NK-92 (cell line): ENCODE data around the gene MGST2.

Experiments
- DNase-seq: peaks from one replicate; lab custom pipeline; 2025; ENCODE audit not compliant: unreplicated experiment; lab: John Stamatoyannopoulos, UW

Gene MGST2

DNA sequence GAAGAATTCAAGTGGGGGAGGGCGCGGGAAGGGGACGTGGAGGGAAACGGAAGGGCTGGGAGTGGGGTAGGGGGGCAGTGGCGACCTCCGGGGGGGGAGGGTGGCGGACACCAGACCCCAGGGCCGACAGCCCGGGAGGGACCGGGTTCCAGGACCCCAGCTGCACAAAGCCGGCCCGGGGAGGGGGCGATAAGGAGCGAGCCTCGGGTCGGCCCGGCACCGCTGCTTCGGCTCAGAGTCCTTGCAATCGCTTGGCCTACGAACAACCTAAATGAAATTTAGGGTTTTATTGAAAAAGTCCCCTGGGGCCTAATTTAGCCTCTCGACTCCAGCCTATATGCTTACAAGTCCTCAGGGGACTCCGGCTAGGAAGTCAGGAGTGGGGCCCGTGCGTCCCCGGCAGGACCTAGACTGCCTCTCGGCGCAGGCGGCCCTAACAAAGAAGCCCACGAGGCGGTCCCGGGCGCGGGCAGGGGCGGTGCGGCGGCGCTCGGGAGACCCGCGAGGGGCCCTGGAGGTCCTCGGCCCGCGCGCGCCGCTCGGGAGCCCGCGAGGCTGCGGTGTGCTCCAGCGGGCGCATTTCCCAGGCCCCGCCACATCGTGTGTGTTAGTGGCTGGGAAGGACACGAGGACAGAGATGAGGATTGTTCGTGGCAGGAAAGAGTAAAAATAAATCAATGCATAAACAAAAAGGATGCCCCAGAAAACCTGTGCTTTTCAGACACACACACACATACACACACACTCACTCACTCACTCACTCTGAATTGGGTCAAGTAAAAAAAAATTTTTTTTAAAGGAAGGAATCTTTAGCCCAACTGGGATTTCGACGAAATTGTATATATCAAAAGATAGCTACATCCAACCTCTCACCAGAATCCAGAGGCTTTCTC is 70.0 kb downstream of the MGST2 start:
- no peak for DNase-seq

DNA sequence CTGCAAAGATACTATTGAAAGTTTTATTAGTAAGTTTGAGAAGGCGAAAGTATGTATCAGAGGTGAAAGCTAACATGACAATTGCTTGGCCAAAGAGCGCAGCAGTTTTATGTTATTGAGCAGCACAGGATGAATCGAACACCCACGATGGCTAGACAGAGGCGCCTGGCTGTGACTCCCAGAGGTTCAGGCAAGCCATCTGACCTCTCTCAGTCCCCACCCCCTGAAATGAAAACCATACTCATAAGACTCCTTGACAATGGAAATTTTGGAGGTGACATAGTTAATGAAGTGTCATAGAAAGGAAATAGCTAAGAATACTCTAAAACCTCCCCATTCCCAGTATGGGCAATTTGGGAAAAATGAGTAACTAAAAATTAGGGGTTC is 70.6 kb downstream of the MGST2 start:
- DNase-seq, result no peak

GRCh38 chr4:139736661-139737060 is 71.0 kb downstream of the MGST2 start:
- no peak for DNase-seq

GRCh38 chr4:139738846-139739613 is 73.4 kb downstream of the MGST2 start:
- DNase-seq, result no peak

DNA sequence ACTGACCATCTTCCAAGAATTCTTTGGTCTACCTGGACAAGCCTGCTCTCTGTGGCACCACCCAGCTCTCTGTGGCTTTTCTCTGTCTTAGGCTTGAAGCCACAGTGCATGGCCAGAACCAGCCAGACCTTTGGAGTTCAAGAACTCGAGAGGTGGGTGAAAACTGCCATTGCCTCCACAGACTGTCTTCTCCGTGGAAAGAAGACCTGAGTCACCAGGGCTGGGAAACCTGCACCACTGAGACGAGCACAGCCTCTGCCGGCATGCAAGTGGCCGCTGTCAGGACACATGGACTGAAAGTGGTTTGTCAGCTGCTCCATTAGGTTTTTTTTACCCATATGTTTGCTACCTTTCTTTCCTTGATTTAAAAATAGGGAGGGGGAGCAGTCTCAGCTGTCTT is 74.5 kb downstream of the MGST2 start:
- no peak for DNase-seq

DNA sequence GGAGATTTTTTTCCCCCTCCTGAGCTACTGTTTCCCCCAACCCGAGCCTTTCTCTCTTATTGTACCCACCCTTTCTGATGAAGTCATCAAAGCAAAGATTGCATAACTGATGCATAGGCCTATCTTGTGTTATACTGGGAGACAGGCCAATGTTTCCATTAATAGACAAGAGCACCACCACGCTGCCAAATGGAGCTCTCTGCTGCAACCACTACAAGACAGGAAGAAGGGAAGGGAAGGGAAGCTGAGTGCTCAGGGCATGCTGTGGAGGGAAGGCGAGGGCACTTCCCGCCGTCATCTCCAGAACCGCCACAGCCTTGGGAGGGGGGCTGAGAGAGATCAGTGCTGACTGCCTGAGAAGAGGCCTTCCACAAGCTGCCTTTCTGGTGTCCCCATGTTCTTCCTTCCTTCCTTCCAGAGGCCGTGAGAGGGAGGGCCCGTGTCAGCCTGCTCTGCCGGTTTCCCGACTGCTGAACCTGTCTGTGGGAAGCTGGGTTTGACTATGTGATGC is 75.0 kb downstream of the MGST2 start:
- DNase-seq, result no peak

DNA sequence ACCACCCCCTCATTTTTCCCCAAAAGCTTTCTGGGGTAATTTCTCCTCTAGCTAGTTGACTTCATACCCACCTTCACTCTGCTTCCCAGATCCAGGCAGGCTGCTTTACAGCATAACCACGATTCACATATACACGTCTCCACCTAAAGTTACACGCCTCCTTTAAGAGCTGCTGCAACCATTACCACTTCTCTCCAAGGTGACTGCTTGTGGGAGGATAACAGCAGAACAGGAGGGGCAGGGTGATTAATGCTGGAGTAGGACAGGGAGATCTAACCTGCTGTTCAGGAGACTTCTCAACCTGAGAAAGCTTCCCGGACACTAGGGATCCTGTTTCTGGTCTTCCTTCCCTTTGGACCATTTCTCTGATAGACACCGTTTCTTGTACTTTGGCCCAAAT is 77.4 kb downstream of the MGST2 start:
- no peak for DNase-seq

DNA sequence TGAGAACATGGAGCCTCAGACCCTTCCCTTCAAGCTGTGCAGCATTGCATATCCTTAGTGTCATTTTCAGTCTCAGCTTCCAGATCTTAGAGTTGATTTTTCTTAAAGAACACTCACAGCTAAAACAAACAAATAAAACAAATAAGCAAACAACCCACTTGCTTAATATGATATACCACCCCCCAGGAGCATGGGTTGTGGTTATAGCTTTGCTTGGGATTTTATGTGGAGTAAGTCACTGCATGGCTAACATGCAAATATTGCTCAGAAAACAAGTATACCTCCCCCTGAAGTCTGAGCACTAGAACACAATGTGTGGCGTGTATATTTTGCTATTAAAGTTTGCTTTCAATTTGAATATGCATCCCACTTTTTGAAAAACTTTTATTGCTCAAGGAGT is 78.6 kb downstream of the MGST2 start:
- no peak for DNase-seq

- no peak for DNase-seq
These were observed 79.6 kb downstream of the MGST2 start for GRCh38 chr4:139745111-139745639.

DNA sequence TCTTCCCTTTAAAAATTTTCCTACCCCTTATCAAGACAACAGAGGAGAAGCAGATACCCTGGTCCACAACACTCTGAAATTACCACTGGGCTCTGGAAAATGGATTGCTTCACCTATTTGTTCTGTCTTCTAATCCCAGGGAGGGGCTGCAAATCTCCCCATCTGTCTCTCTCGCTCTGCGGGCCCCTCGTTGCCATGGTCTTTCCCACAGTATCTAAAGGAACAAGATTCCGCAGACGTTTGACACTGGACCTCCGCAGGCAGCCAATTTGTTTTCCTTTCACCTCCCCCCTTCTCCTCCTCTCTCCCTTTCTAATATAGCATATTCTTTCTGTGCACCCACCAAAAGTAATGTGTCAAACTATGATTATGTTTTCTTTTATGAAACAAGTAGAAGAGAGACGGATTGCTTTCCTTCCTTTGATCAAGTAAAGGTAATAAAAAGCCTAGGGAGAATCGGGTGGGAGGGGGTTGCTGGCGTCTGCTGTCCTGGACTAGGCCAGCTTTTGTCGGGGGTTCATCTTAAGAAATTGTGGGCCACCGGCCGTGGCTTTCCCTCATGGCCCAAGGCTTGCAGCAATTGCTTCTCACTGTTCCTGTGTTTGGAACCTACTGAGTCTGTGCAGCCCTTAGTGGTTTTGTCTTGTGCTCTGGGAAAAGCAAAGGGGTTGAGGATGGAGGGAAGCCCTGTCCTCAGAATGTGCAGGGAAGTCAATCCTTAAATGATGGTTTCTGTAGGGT is 81.0 kb downstream of the MGST2 start:
- no peak for DNase-seq

DNA sequence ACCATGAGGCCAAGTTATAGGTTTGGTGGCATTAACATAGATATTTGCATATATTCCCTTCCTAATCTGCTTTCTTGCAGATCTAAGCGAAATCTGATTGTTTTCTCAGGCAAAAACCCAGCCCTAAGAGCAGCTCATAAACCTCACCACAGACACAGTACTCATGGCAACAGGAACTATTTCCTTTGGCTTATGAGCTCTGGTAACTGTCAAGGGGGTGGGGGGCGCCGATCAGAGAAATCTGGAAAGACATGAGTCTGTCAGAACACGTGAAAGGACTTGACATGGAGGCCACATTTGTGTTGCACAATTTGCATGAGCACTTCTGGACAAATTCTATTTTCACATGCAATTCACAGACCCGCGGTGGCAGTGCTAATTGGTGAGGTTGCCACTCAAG is 83.7 kb downstream of the MGST2 start:
- no peak for DNase-seq

DNA sequence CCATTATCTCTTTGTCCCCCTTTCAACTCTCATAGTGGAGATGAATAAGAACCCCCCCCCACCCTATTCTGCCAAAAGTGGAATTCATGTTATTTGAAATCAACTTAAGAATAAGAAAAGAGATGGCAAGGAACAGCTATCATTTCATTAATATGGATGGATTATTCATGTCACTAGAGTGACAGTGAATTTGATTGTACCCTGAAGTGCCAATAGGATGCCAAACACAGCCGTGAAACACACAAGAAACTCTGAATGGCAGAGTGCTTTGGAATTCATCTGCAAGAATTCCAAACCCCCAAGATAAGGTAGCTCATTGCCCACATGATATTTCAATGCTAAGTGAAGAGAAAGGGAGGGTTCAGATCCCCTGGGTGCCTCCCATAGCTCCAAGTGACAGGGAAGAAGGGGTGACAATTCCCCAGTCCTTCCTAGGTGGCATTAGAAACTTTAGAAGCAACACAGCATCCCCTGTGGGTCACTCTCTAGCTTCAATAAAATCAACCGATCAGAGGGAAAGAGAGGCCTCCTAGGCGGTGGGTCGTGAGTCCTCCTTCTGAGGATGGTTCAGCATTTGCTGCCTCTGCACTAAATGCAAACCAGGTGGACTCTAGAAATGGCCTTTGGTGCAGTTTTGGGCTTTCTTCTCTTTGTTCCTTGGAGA is 84.3 kb downstream of the MGST2 start:
- DNase-seq, result no peak

DNA sequence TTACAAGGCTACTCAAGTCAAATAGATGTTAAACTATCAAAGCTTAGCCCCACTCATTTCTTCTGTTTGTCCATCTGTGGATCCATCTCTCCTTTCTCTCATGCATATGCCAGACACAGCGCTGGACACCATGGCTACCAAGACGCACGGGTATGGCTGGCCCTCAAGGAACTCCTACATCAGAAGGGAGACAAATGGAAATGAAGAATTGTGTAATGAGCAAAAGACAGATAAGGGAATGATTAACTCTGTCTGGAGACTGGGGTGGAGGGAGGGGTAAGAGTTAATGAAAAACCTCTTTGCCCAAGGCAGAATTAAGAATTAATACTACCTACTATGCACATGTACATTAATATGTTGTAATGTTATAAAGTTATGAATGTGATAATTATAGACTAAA is 88.1 kb downstream of the MGST2 start:
- no peak for DNase-seq
